Activated B cell treated with CpG ODN at 0.5 μM for 24 hours (primary cell): Measurements from ENCODE around the gene ZNF750. TPM values are rescaled to one million over a fixed set of nuclear protein-coding genes. Genes with fewer than 3 reads are reported as not detected.

Experiments used
- ATAC-seq: fragments of 200-7000 bp; cut with Tn5 transposase; one replicate; pipeline ENCODE4 v1.10.0; 2021; ENCODE audit warnings: low read depth, mild to moderate bottlenecking, moderate library complexity
- CTCF ChIA-PET: fragments of 350-600 bp; sonication (Branson Sonifier 250); formaldehyde crosslinking; loops from one replicate; lab custom pipeline; 2021; ENCODE audit warnings: antibody characterized with exemption; lab: Charles Lee
- POLR2A ChIA-PET: fragments of 350-600 bp; sonication (Branson Sonifier 250); formaldehyde crosslinking; loops from one replicate; lab custom pipeline; 2021; ENCODE audit warnings: antibody characterized with exemption; lab: Charles Lee
- DNase-seq: peaks from one replicate; pipeline ENCODE4 v3.0.0; 2022
- H3K27ac Mint-ChIP-seq: one replicate; pipeline ENCODE4 v1.8.0; 2020; ENCODE audit warnings: mixed read lengths
- H3K27me3 Mint-ChIP-seq: one replicate; pipeline ENCODE4 v1.8.0; 2021; ENCODE audit warnings: mixed read lengths
- H3K36me3 Mint-ChIP-seq: one replicate; pipeline ENCODE4 v1.8.0; 2021; ENCODE audit warnings: low read depth, mixed read lengths
- H3K4me1 Mint-ChIP-seq: one replicate; pipeline ENCODE4 v1.8.0; 2021; ENCODE audit warnings: mixed read lengths
- H3K4me3 Mint-ChIP-seq: one replicate; pipeline ENCODE4 v1.8.0; 2020; ENCODE audit warnings: mild to moderate bottlenecking, mixed read lengths
- H3K9me3 Mint-ChIP-seq: one replicate; pipeline ENCODE4 v1.8.0; 2020; ENCODE audit warnings: mixed read lengths
- CTCF ChIP-seq: fragments of 200-600 bp; IDR thresholded peaks from one replicate; pipeline ENCODE4 v1.8.0; 2022; ENCODE audit warnings: antibody characterized with exemption, mild to moderate bottlenecking
- intact Hi-C: fragments of 100-400 bp; cut with micrococcal nuclease; formaldehyde crosslinking; loops from one replicate; pipeline ENCODE4 v1.15.1; 2024
- total RNA-seq: library from RNA; stranded (reverse); gene quantifications from 2 replicates; pipeline ENCODE4 v1.2.3, GENCODE V29; 2022

Gene ZNF750
- total RNA-seq, 1 donor from 2014 or later, result not detected

- no peak overlapping the region for H3K27ac Mint-ChIP-seq
- intact Hi-C loops, result no loop called here
- no peaks in the 10 kb centered on the region for H3K9me3 Mint-ChIP-seq
- H3K27me3 Mint-ChIP-seq, result no peaks in the 10 kb centered on the region
- H3K36me3 Mint-ChIP-seq, result peaks cover 56% of the 10 kb centered on the region
- H3K4me3 Mint-ChIP-seq, result no peak overlapping the region
- DNase-seq (no peak), ATAC-seq (no peak)
- TF ChIP-seq CTCF, result no peak
- CTCF ChIA-PET, result interaction anchor here (0.8 kb wide), 1 partner anchor 10 kb away, joined by 3 read pairs; no protein-coding TSS in a partner anchor
- H3K4me1 Mint-ChIP-seq, result no peaks in the 10 kb centered on the region
- POLR2A ChIA-PET, result no interaction called here
These were observed 30.6 kb downstream of the ZNF750 start for GRCh38 chr17:82808921-82809905.

- Mint-ChIP-seq H3K27me3 (no peaks in the 10 kb centered on the region), H3K27ac (no peak overlapping the region), H3K4me1 (no peaks in the 10 kb centered on the region), H3K4me3 (no peak overlapping the region), H3K36me3 (peaks cover 47% of the 10 kb centered on the region), H3K9me3 (no peaks in the 10 kb centered on the region)
- POLR2A ChIA-PET, result no interaction called here
- ATAC-seq (no peak), DNase-seq (no peak)
- no peak for TF ChIP-seq CTCF
- CTCF ChIA-PET, result interaction anchor here (1.0 kb wide), 1 partner anchor 26 kb away, joined by 3 read pairs; no protein-coding TSS in a partner anchor
- intact Hi-C loops, result no loop called here
These were observed 31.8 kb downstream of the ZNF750 start for GRCh38 chr17:82808006-82808405.

- no peak for ATAC-seq
- DNase-seq, result no peak
- no peaks in the 10 kb centered on the region for H3K27me3 Mint-ChIP-seq
- no peak overlapping the region for H3K27ac Mint-ChIP-seq
- no peak overlapping the region for H3K4me3 Mint-ChIP-seq
- no peaks in the 10 kb centered on the region for H3K4me1 Mint-ChIP-seq
- TF ChIP-seq CTCF, result no peak
- ChIA-PET CTCF (interaction anchor here (1.0 kb wide), 1 partner anchor 26 kb away, joined by 3 read pairs; no protein-coding TSS in a partner anchor), POLR2A (no interaction called here)
- H3K9me3 Mint-ChIP-seq, result no peaks in the 10 kb centered on the region
- peaks cover 48% of the 10 kb centered on the region for H3K36me3 Mint-ChIP-seq
- intact Hi-C loops, result no loop called here
These were observed 32.3 kb downstream of the ZNF750 start for GRCh38 chr17:82807562-82807961.

GRCh38 chr17:82807101-82807500 lies 32.7 kb downstream of the ZNF750 start:
- Mint-ChIP-seq H3K4me1 (no peaks in the 10 kb centered on the region), H3K4me3 (no peak overlapping the region), H3K9me3 (no peaks in the 10 kb centered on the region), H3K27me3 (no peaks in the 10 kb centered on the region), H3K36me3 (peaks cover 46% of the 10 kb centered on the region), H3K27ac (no peak overlapping the region)
- no peak for ATAC-seq
- TF ChIP-seq CTCF, result no peak
- DNase-seq, result no peak
- ChIA-PET POLR2A (no interaction called here), CTCF (interaction anchor here (1.0 kb wide), 1 partner anchor 25 kb away, joined by 3 read pairs; no protein-coding TSS in a partner anchor)
- intact Hi-C loops, result no loop called here

- Mint-ChIP-seq H3K4me1 (no peaks in the 10 kb centered on the region), H3K27me3 (no peaks in the 10 kb centered on the region), H3K36me3 (peaks cover 46% of the 10 kb centered on the region), H3K9me3 (no peaks in the 10 kb centered on the region), H3K27ac (no peak overlapping the region), H3K4me3 (no peak overlapping the region)
- DNase-seq, result no peak
- POLR2A ChIA-PET, result no interaction called here
- intact Hi-C loops, result no loop called here
- no peak for ATAC-seq
- CTCF ChIA-PET, result no interaction called here
- TF ChIP-seq CTCF, result no peak
These were observed 33.2 kb downstream of the ZNF750 start for GRCh38 chr17:82806645-82807044.
